Hematopoietic multipotent progenitor cell treated with erythropoietin and hydrocortisone succinate and interleukin-3 and kit ligand, for 15 days (in vitro differentiated cells): ENCODE data around the gene ZCCHC3.
"Not testable (repeated sequence)": the region's sequence is repeated elsewhere in the genome, so short reads cannot be mapped to it uniquely, and the experiment has no call there.

Experiments used
- DNase-seq: peaks from one replicate; pipeline ENCODE4 v3.0.0-alpha.2; 2015; ENCODE audit warnings: low spot score

The ZCCHC3 gene, protein sequence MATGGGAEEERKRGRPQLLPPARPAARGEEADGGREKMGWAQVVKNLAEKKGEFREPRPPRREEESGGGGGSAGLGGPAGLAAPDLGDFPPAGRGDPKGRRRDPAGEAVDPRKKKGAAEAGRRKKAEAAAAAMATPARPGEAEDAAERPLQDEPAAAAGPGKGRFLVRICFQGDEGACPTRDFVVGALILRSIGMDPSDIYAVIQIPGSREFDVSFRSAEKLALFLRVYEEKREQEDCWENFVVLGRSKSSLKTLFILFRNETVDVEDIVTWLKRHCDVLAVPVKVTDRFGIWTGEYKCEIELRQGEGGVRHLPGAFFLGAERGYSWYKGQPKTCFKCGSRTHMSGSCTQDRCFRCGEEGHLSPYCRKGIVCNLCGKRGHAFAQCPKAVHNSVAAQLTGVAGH

DNA sequence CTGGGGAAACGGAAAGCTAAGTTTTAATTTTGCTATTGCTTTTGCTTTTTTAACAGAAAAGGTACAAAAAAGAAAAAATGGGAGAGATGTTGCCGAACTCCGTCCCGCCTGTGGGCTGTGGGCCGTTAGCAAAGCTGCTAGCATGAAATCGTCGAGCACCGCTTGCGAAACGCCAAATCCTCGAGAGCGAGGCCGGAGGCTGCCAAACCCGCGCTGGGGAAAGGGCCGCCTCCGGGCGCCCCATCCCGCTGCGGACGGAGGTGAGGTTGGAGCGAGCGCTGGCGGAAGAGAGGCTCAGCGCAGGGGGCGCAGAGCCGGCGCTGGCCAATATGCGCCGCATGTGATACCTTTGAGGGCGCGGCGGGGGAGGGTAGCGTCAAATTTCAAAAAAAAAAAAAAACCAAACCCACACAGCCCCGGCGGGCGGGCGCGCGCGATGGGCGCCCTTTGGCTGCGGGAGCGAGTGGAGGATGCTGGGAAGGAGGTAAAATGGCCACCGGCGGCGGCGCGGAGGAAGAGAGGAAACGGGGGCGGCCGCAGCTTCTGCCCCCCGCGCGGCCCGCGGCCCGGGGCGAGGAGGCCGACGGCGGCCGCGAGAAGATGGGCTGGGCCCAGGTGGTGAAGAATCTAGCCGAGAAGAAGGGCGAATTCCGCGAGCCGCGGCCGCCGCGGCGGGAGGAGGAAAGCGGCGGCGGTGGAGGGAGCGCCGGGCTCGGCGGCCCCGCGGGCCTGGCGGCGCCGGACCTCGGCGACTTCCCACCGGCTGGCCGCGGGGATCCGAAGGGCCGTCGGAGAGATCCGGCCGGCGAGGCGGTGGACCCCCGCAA is at the start of gene ZCCHC3:
Gene ZCCHC3, plus strand, starts transcription at position 473 of the 827 bp plus-strand sequence. Its CDS starts 17 bp downstream, at position 490.
- DNase-seq: peak; percentile 82

DNA sequence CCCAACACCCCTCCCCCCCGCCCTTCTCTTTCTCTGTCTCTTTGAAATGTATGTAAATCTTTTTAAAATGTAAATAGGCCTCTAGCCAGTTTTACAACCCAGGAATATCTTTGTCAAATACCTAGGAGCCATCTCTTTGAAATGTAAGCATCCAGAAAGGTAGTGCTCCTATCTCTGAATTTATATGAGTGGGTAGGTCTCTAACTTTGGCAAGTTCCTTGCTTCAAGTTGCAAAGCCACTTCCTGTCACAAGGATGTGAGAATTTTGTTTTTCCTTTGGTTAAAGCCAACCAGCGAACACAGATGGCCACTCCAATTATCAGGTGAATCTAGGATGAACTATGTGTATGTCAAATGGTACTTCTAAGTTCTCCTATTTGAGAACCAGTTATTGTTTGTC is 46.0 kb upstream of the ZCCHC3 start:
- DNase-seq: no peak

DNA sequence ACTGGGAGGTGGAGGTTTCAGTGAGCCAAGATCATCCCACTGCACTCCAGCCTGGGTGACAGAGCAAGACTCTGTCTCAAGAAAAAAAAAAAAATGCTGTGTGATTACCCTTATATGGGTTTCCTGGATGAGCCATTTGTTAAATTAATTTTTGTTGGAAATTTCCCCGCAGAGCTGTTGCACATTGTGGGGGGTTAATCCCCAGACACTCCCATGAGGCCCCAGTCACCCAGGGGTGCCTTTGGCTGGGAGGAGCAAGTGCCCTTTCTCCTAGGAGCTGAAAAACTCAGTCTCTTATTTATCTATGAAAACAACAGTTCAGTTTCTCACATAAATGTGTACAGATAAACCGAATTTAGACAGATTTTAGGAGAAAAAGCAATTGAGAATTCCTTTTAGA is 44.6 kb upstream of the ZCCHC3 start:
- DNase-seq: no peak

DNA sequence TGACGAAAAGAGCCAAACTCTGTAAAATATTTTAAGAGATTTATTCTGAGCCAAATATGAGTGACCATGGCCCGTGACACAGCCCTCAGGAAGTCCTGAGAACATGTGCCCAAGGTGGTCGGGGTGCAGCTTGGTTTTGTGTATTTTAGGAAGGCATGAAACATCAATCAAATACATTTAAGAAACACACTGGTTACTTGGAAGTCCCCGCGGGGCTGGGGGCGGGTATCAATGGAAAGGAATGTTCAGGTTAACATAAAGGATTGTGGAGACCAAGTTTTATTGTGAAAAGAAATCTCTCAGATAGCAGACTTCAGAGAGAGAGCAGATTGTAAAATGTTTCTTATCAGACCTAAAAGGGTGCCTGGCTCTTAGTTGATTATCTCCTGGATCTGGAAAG is 43.9 kb upstream of the ZCCHC3 start:
- DNase-seq: not testable (repeated sequence)

DNA sequence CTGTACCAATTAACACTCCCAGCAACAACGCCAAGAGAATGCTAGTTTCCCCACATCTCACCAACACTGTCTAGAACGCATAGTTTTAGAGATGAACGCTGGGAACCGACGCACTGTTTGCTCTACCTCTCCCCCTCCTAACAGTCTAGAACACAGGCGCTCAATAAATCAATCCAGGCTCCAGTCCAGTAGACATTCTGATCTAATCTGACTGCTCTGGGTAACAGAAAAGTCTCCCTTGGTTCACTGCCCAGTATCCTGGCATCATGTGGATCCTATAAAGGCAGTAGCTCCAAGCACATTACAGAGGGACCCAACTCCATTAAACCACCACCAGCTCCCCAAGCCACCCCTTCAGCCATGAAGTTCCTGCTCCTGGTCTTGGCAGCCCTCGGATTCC is 40.0 kb upstream of the ZCCHC3 start, which contains the start of gene DEFB132:
Gene DEFB132, plus strand, starts transcription at position 306 of the 400 bp plus-strand sequence. Its CDS starts 55 bp downstream, at position 361.
- no peak for DNase-seq

DNA sequence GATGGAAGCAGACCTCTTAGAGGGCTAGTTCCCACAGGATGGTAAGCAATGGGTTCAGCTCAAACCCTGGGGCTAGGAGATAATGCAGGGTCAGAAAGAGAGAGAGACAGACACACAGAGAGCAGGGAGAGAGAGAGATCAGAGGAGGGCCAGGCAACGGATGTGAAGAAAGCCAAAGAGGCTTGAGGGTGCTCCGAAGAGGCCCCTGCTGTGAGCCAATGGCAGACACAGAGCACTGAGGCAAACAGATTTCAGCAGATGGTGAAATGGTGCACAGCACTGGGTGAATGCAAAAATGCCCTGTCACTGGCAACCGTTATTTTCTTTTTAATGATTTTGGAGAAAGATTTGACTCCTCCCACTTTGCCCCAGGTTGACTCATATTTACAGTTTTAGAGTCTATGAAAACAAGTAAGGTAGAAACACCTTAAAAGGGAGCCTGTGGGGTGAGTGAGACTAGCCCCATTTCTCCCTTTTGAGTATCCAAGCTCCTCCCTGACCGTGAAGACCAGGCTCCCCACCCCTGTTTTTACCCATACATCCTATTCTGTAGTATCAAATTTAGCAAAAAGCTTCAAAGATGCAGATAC is 39.0 kb upstream of the ZCCHC3 start:
- DNase-seq: no peak

DNA sequence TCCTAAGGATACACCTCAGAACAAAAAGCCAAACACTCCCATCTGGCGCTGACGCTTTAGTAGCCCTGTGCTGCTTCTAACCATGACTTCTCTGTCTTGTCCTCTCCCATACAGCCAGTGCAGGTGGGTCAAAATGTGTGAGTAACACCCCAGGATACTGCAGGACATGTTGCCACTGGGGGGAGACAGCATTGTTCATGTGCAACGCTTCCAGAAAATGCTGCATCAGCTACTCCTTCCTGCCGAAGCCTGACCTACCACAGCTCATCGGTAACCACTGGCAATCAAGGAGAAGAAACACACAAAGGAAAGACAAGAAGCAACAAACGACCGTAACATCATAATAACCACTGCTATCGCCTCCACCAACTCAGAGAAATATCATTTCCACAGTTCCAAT is 38.4 kb upstream of the ZCCHC3 start:
- DNase-seq: no peak

DNA sequence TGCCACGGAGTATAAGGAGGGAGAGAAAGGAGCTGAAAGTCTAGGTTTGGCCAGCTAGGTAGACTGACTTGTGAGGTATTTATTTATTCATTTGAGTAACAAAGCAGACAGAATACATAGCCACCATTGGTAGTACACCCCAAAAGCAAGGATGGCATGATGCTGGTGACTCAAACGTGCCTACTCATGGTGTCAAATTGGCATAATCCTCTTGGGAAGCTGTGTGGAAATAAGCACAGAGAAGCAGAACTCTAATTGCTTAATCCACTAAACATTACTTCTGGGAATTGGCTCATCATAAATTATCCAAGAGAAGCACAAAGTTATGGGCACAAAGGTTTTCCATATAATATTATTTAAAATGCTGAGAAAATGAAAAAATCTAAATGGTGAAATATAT is 37.4 kb upstream of the ZCCHC3 start:
- no peak for DNase-seq

DNA sequence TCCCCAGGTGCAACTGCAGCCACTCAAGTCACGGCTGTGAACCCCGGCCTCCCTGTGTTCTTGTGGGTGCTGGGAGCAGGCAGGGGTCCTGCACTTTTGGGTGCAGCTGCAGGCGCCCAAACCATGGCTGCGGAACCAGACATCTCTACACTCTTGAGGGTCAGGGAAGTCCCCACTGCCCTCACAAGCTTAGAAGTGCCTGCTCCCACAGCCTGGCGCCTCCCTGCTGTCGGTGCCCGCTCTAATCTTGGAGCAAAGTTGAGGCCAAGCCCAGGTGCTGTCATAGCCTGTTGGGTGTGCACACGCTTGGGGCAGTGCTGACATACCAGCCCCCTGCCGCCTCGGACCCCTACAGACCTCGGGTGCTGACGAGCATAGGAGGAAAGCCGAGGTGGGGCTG is 33.7 kb upstream of the ZCCHC3 start:
- DNase-seq: no peak

DNA sequence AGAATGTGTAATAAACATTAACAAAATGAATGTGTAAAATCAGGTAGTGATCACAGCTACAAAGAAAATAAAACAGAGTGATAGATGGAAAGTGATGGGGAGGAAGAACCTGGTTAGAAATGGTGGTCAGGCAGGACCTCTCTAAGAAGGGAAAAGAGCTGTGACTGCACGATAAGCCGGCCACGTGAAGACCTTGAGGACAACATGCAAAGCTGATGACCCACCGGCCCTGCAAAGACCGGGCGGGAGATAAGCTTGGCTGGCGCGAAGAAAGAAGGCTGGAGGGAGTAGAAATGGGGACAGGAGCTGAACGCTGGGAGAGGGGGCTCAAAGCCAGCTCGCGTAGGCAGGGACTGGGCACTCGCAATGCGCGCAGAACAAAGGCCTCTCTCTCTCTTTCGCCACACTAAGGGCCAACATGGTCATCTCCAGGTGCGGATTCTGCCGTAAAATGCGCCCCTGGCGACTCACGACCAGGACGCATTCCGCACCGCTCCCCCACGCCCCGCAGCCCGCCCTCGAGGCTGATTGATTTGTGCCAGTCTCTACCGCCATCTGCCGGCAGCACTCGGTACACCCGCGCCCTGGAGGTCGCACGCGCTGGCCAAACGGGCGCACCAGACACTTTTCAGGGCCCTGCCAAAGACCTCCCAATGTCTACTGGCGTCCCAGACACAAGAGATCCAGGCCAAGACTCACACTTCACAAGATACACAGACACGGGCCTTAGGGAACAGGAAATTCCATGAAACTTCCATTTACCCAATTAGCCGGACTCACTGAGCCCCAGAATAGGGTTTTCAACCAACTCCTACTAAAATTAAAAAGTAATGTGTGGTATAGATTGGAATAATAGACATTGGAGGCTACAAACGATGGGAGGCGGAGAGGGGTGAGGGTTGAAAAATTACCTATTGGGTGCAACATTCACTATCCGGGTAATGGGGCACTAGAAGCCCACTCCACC is 30.5 kb upstream of the ZCCHC3 start:
- DNase-seq: peak; percentile 79

DNA sequence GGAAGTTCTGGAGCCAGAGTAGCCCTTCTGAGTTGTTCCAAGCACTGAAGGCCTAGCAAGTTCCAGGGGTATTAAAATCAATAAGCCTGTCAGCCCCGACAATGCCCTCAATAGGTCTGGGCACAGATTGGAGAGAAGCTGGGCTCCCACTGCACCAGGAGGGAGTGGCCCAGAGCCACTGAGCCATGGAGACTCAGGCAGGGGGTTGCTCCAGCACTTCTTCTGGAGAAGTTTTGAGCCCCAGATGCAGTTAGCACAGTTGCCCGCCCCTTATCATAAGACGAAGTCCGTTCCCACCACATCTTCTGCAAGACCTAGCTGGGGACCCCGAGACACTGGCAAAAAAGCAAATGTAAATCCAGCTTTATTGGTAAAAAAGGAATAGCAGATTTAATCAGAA is 26.9 kb upstream of the ZCCHC3 start:
- DNase-seq: no peak

DNA sequence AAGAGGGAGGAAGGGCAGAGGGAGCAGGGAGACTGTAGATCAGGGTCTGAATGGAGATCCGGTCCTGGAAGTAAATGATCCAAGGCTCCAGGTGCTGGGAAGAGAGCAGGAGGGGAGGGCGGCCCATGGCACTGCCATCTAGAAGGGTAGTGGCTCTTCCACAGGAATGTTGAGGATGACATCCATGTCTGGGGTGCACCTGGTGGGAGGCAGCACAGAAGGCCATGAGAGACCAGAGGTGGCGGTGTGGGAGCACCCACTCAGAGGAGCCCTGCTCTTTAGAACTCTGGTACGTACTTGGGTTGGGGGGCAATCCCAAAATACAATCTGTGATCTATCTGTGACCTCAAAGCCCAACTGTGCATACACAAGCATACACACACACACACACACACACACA is 26.3 kb upstream of the ZCCHC3 start:
- DNase-seq: no peak

DNA sequence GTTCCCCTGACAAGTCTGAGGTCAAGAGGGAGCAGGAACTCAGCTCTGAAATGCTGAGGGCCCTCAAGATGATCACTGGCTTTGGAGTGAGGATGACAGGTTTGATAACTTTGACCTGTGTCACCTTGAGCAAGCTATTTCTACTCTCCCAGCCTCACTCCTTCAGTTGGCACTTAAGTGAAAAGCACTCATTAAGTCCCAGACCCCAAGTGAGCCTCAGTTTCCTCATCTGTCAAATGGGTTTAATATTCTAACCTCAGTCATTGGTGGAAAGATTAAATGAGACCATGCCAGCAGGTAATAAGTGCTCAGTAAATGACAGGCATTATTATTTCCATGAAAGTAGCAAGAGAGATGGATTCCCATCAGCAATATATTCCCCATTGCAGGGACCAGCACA is 25.8 kb upstream of the ZCCHC3 start:
- no peak for DNase-seq

DNA sequence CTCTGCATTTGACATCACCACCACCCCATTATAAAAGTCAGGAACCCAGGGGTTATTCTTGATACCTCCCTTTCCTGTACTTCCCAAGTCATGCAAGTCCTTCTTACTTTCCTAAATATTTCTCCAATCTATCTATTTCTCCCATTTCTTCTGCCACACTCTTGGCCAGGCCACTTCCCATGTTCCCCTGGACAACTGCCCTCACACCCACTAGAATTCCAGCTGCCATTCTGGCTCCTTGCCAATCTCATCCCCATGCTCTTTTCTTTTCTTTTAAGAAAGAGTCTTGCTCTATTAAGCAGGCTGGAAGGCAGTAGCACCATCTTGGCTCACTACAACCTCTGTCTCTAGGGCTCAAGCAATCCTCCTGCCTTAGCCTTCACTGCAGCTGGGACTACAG is 24.7 kb upstream of the ZCCHC3 start:
- no peak for DNase-seq

DNA sequence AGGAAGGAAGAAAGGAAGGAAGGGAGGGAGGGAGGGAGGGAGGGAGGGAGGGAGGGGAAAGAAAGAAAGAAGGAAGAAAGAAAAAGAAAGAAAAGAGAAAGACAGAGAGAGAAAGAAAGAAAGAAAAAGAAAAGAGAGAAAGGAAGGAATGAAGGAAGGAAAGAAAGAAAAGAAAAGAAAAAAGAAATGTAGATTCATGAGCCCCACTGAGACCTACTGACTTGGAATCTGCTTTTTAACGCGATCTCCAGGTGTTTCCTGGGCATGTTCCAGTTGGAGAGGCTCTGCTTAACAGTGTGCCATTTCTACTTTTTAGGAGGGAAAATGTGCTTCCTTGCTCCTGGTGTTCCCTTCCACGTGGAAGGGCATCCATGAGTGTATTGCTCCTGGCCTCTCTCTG is 23.5 kb upstream of the ZCCHC3 start:
- no peak for DNase-seq

DNA sequence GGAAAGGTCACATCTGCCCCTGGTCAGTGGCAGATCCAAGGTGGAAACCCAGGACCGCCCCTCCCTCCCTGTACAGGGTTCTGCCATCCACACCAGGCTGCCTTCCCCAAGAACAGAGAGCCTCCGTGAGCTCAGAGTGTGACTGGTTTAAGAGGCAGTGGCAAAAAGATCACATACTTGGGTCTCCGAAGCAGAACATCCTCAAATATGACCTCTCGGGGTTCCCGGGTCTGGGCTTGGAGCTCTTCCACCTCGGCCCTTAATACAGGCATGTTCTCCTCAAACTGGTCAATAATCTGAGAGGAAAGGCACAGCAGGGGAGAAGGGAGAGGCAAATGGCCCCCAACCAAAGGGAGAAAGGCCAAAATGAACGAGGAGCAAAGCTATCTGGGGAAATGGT is 21.6 kb upstream of the ZCCHC3 start:
- DNase-seq: no peak

DNA sequence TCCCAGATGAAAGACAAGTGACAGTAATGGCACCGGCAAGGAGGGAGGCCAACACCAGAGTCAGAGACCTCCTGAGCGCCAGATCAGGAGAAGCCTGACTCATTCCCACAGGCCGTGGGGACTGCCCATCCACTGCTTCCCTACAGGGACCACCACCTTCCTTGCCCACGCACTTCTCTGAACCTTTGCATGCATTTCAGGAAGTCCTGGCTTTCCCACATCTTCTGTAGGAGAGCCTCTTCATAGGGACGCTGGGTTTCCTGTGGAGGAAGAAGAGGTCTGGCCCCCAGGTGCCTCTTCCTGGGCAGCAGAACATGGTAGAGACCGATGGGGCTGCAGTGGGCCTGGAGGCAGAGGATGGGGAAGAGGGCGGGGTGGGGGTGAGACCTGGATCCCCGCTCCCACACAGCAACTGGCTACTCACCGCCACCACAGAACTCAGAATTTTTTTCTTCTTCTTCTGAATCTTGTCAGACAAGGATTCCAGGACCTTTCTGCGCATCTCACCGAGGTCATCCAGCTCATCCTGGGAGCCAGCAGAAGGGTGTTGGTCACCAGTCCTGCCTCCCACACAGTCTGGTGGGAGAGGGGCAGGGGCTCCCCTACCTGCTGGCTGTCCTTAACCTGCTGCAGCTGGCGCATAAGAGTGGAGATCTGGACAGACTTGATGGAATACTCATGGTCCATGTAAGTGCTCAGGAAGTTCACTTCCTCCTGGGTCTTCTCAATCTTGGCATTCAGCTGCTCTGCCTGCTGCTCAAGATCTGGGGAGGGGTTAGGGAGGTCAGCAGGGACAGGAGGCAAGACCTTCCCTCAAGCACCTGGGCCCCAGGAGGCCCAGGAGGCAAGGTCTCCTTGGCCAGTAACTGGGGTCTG is 20.5 kb upstream of the ZCCHC3 start:
- no peak for DNase-seq

DNA sequence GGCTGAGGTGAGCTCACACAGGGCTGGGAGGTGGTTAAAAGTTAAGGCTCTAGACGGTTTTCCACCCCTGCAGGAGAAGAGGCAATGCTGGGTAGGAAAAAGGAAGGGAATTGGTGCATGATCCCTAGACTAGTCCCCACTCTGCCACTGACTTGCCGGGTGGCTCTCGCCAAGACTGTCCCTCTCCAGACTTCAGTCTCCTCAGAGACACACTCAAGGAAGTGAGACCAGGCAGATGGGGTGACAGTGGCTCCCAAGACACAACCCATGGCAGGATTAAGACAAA is 19.9 kb upstream of the ZCCHC3 start:
- no peak for DNase-seq

DNA sequence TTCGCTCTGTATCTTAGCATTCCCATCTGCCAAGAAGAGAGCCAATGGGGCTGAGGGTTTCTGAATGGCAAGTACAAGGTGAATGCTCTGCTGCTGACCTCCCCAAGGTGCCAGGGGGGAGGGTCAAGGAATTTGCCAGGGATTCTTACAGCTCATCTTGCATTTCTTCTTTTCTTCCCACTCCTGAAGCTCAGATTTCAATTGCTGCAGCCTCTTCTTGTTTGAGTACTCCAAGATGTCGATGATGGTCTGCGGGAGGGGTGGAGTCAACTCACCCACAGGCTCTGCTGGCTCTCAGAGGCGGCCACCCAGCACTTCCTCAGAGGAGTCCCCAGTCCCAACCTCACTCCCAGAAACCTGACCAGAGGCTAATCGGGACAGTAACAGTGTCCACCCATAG is 19.2 kb upstream of the ZCCHC3 start:
- no peak for DNase-seq

DNA sequence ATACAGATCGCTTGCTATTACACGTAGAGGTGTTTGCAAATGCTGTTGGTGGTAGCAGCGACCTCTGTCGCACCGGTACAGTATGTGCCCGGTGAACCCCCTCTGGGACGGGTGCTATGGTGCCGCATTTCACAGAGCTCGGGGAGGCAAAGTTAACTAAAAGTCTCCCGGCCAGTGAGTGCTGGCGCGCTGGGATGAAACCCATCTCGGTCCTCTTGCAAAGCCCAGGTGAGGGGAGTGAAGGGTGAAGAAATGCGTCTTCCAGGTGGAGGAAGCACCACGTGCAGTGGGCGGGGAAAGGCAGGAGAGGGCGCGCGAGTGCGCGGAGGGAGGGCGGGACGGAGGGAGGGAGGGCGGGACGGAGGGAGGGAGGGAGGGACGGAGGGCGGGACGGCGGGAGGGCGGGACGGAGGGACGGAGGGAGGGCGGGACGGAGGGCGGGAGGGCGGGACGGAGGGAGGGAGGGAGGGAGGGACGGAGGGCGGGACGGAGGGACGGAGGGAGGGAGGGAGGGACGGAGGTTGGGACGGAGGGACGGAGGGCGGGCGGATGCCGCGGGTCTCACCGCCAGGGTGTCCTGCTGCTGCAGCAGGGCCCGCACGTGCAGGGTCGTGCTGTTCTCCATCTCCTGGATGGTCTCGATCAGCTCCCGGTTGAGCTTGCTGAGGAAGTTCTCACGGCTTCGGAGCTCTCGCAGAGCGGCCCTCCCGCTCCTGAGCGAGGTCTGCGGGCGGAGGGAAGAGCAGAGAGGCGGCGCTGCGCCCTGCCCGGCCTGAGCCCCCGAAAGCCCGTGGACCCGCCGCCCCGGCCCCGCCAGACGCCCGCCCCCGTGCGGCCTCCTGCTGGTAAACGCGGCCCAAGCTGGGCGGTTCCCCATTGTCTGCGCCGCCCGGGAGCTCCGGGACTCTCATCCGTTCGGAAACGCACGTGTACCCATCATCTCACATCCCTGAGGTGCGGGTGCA is 18.5 kb upstream of the ZCCHC3 start:
- no peak for DNase-seq
